Loucy (cell line): ENCODE measurements around the gene PLA2G4F.

ENCODE experiments used
- CTCF ChIP-seq: fragments of 200-600 bp; sonication (generic); conservative IDR thresholded peaks from 2 replicates; pipeline ENCODE4 v1.5.1; 2014; ENCODE audit warnings: mild to moderate bottlenecking, antibody characterized with exemption, low read length
- EZH2phosphoT487 ChIP-seq: fragments of 200-600 bp; IDR thresholded peaks from 2 replicates; pipeline ENCODE4 v1.6.1; 2018; ENCODE audit warnings: antibody characterized with exemption, mild to moderate bottlenecking, moderate library complexity, borderline replicate concordance

- TF ChIP-seq CTCF (no peak), EZH2phosphoT487 (no peak)
Observed at GRCh38 chr15:42097018-42097417, 59.4 kb downstream of the PLA2G4F start.
